ENCODE measurements around the gene AHNAK. TPM values are rescaled to one million over a fixed set of nuclear protein-coding genes. Genes with fewer than 3 reads are reported as not detected.

Gene AHNAK
- total RNA-seq, 2 donors from 2014 or later, result 80.3 to 131 TPM

GRCh38 chr11:62410972-62411371 lies 135.6 kb downstream of the AHNAK start:
- Mint-ChIP-seq H3K4me1 (ENCODE audit: low read depth) (no peaks in the 10 kb centered on the region), H3K27me3 (ENCODE audit: low read depth) (no peaks in the 10 kb centered on the region), H3K27ac (no peak overlapping the region), H3K9me3 (no peaks in the 10 kb centered on the region), H3K4me3 (no peak overlapping the region), H3K36me3 (ENCODE audit: insufficient read depth in 2 of 2) (no peaks in the 10 kb centered on the region)
- DNase-seq, result no peak
- ATAC-seq (replicated peaks in 1 of 2), result no peak

DNA sequence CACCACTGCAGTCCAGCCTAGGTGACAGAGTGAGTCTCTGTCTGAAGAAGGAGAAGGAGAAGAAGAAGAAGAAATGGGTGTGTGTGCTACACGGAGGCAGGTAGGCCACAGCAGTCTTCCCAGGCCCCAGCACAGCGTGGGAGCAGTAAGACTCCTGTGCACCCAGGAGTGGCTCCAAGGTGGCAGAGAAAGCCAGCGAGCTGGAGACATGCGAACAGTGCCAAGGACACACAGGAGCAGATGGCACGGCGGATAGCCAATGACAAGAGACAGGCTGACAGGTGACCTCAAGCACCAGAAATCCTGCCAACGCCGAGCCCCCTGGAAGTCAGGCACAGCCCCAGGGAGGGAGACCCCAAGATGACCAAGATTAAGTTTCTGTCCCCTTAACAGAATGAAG lies 136.8 kb downstream of the AHNAK start:
- Mint-ChIP-seq H3K9me3 (no peaks in the 10 kb centered on the region), H3K27me3 (ENCODE audit: low read depth) (no peaks in the 10 kb centered on the region), H3K27ac (no peak overlapping the region), H3K36me3 (ENCODE audit: insufficient read depth in 2 of 2) (no peaks in the 10 kb centered on the region), H3K4me1 (ENCODE audit: low read depth) (no peaks in the 10 kb centered on the region), H3K4me3 (no peak overlapping the region)
- no peak for ATAC-seq (replicated peaks in 1 of 2)
- no peak for DNase-seq

- Mint-ChIP-seq H3K36me3 (ENCODE audit: insufficient read depth in 2 of 2) (no peaks in the 10 kb centered on the region), H3K4me3 (no peak overlapping the region), H3K27ac (no peak overlapping the region), H3K9me3 (no peaks in the 10 kb centered on the region), H3K27me3 (ENCODE audit: low read depth) (no peaks in the 10 kb centered on the region), H3K4me1 (ENCODE audit: low read depth) (peaks cover 20% of the 10 kb centered on the region)
- DNase-seq (no peak), ATAC-seq (replicated peaks in 1 of 2) (no peak)
Observed at GRCh38 chr11:62406034-62406433, 140.6 kb downstream of the AHNAK start.

DNA sequence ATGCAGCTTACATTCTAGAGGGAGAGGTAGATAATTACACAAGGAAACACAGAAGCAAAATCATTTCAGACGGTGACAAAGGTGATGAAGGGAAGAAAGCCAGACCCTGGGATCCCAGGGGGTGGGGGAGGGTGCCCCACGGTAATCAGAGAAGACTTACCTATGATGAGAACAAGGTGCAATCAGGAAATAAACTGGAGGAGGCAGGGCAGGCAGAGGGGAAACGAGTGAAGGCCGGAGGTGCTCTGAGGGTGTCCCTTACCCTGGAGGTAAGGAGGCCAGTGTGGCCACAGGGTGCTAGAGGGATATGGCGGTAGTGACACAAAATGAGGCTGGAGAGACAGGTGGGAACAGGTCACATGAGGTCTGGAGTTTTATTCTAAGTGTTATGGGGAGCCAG lies 141.7 kb downstream of the AHNAK start:
- no peaks in the 10 kb centered on the region for H3K36me3 Mint-ChIP-seq (ENCODE audit: insufficient read depth in 2 of 2)
- no peak overlapping the region for H3K27ac Mint-ChIP-seq
- H3K4me3 Mint-ChIP-seq, result no peak overlapping the region
- H3K27me3 Mint-ChIP-seq (ENCODE audit: low read depth), result no peaks in the 10 kb centered on the region
- no peaks in the 10 kb centered on the region for H3K9me3 Mint-ChIP-seq
- DNase-seq (no peak), ATAC-seq (replicated peaks in 1 of 2) (no peak)
- peaks cover 27% of the 10 kb centered on the region for H3K4me1 Mint-ChIP-seq (ENCODE audit: low read depth)

DNA sequence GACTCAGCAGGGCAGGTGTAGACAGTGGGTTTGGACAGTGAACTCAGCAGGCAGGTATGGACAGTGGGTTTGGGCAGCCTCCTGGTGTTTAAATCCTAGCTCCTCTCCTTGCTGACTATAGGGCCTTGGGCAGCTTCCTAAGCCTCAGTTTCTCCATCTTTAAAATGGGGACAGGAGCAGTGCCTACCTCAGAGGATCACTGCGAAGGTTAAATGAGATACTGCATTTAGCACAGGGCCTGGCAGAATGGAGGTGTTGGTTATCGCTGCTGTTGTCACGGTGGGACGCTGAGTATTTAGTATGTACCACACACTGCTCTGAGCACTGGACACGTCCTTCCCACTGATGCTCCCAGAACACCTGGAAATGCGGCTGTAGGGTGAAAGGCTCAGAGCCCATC lies 142.2 kb downstream of the AHNAK start:
- no peaks in the 10 kb centered on the region for H3K9me3 Mint-ChIP-seq
- peaks cover 32% of the 10 kb centered on the region for H3K4me1 Mint-ChIP-seq (ENCODE audit: low read depth)
- no peak overlapping the region for H3K27ac Mint-ChIP-seq
- no peaks in the 10 kb centered on the region for H3K36me3 Mint-ChIP-seq (ENCODE audit: insufficient read depth in 2 of 2)
- no peak overlapping the region for H3K4me3 Mint-ChIP-seq
- DNase-seq (no peak), ATAC-seq (replicated peaks in 1 of 2) (no peak)
- no peaks in the 10 kb centered on the region for H3K27me3 Mint-ChIP-seq (ENCODE audit: low read depth)

GRCh38 chr11:62402960-62403730 lies 143.5 kb downstream of the AHNAK start:
- ATAC-seq (replicated peaks in 1 of 2) (no peak), DNase-seq (no peak)
- H3K4me1 Mint-ChIP-seq (ENCODE audit: low read depth), result peaks cover 44% of the 10 kb centered on the region
- H3K9me3 Mint-ChIP-seq, result no peaks in the 10 kb centered on the region
- no peaks in the 10 kb centered on the region for H3K36me3 Mint-ChIP-seq (ENCODE audit: insufficient read depth in 2 of 2)
- peak overlapping the region; percentile 68 to 81 for H3K4me3 Mint-ChIP-seq
- H3K27me3 Mint-ChIP-seq (ENCODE audit: low read depth), result no peaks in the 10 kb centered on the region
- peak overlapping the region; percentile 61 for H3K27ac Mint-ChIP-seq

DNA sequence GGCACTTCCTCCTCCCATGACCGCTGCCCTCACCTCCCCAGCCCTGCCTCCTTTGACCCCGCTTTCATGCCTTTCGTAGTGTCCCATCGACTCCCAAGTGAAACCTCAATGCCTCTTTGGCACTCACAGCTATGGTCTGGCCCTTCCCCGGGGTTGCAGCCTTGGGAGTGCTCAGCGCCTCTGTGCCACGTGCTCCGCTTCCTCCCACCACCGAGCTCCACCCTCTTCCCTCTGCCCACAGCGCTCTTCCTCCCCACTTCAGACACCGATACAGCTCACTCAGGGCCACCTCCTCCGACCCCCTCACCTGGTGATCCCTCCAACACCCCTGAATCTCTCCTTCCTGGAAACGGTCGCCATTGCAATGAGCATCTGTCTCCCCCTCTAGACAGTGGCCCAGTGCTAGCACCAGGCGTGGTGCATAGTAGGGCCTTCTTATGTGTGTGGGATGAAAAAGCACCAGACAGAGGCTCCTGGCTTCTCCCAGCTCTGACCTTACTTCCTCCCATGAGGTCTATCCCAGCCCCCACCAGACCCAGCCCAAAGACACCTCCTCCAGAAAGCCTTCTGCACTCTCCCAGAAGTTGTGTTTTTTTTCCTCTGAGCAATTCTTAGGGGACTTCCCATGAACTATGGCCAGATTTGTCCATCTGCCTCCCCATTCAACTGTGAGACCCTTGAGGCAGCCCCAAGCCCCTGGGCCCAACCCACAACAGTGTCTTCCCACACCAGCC lies 144.2 kb downstream of the AHNAK start:
- no peaks in the 10 kb centered on the region for H3K9me3 Mint-ChIP-seq
- no peaks in the 10 kb centered on the region for H3K36me3 Mint-ChIP-seq (ENCODE audit: insufficient read depth in 2 of 2)
- H3K27ac Mint-ChIP-seq, result peak overlapping the region; percentile 61
- H3K27me3 Mint-ChIP-seq (ENCODE audit: low read depth), result no peaks in the 10 kb centered on the region
- DNase-seq, result peak; percentile 58 to 59
- peak; percentile 90 to 95 for ATAC-seq (replicated peaks in 1 of 2)
- H3K4me1 Mint-ChIP-seq (ENCODE audit: low read depth), result peaks cover 46% of the 10 kb centered on the region
- H3K4me3 Mint-ChIP-seq, result peak overlapping the region; percentile 68 to 81

DNA sequence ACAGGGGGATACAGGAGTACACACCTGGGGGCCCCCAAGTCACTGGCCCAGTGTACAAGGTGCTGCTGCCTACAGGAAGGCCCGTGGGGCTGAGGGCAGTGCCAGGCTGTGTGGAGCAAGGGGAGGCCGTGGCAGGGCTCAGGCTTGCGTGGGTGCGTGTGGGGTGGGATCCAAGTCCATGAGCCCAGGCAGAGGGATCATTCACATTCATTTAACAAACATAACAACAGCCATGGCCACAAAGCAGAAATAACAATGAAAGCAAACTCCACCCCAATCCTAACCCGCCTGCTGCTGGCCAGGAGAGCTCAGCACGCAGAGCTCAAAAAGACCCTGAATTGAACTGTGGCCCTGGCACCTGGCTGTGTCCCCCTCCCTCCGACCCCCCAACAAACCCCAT lies 144.8 kb downstream of the AHNAK start:
- Mint-ChIP-seq H3K27ac (peak overlapping the region; percentile 61), H3K9me3 (no peaks in the 10 kb centered on the region), H3K4me3 (peak overlapping the region; percentile 68 to 81), H3K36me3 (ENCODE audit: insufficient read depth in 2 of 2) (no peaks in the 10 kb centered on the region), H3K4me1 (ENCODE audit: low read depth) (peaks cover 46% of the 10 kb centered on the region), H3K27me3 (ENCODE audit: low read depth) (no peaks in the 10 kb centered on the region)
- DNase-seq, result peak in 1 of 2 donors; percentile 27
- ATAC-seq (replicated peaks in 1 of 2), result peak; percentile 41 to 59

DNA sequence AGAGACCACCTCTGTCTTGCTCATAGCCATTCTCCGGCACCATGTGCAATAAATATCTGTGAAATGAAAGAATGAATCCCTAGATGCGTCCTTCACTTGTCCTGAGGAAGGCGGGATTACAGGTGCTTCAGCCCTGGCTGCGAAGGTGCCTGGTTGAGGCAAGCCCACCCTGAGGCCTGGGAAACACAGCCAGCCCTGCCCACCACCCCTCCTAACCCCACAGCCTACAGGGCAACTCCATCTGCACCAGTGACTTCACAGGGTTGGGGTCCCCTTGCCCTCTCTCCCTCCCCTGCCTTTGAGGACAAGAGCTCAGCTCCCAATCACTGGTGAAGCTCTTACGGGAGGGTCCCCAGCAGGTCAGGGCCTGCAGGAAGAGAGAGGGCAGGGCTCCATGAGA lies 145.2 kb downstream of the AHNAK start:
- no peak for ATAC-seq (replicated peaks in 1 of 2)
- H3K4me1 Mint-ChIP-seq (ENCODE audit: low read depth), result peaks cover 46% of the 10 kb centered on the region
- DNase-seq, result no peak
- peak overlapping the region; percentile 61 for H3K27ac Mint-ChIP-seq
- H3K4me3 Mint-ChIP-seq, result peak overlapping the region; percentile 68 to 81
- H3K36me3 Mint-ChIP-seq (ENCODE audit: insufficient read depth in 2 of 2), result no peaks in the 10 kb centered on the region
- H3K9me3 Mint-ChIP-seq, result no peaks in the 10 kb centered on the region
- H3K27me3 Mint-ChIP-seq (ENCODE audit: low read depth), result no peaks in the 10 kb centered on the region

DNA sequence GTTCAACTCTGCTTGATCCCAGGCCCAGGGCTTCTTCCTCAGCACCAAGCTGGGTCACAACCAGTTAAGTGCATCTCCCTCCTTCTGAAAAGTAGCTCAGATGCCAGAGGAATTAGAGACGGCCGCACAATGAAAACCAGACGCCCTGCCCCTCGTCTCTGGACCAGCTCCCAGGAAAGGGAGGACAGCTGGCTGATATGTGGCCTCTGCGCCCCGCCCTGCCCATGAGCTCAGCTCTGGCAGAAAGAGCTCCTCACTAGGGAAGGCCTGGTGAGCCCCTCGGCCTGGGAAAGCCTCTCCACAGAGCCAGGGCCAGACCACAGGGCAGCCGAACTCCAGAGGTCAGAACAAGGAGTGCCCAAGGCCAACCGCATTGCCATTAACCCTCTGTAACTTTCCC lies 145.8 kb downstream of the AHNAK start:
- no peaks in the 10 kb centered on the region for H3K27me3 Mint-ChIP-seq (ENCODE audit: low read depth)
- DNase-seq (no peak), ATAC-seq (replicated peaks in 1 of 2) (no peak)
- no peaks in the 10 kb centered on the region for H3K9me3 Mint-ChIP-seq
- H3K4me3 Mint-ChIP-seq, result peak overlapping the region; percentile 68 to 81
- peaks cover 46% of the 10 kb centered on the region for H3K4me1 Mint-ChIP-seq (ENCODE audit: low read depth)
- peak overlapping the region; percentile 63 for H3K27ac Mint-ChIP-seq
- H3K36me3 Mint-ChIP-seq (ENCODE audit: insufficient read depth in 2 of 2), result no peaks in the 10 kb centered on the region

GRCh38 chr11:62400281-62400680 lies 146.3 kb downstream of the AHNAK start:
- peaks cover 46% of the 10 kb centered on the region for H3K4me1 Mint-ChIP-seq (ENCODE audit: low read depth)
- H3K36me3 Mint-ChIP-seq (ENCODE audit: insufficient read depth in 2 of 2), result no peaks in the 10 kb centered on the region

GRCh38 chr11:62399878-62400266 lies 146.7 kb downstream of the AHNAK start:
- Mint-ChIP-seq H3K36me3 (ENCODE audit: insufficient read depth in 2 of 2) (no peaks in the 10 kb centered on the region), H3K9me3 (no peaks in the 10 kb centered on the region), H3K27ac (peak overlapping the region; percentile 68), H3K4me1 (ENCODE audit: low read depth) (peaks cover 49% of the 10 kb centered on the region), H3K27me3 (ENCODE audit: low read depth) (no peaks in the 10 kb centered on the region), H3K4me3 (no peak overlapping the region)
- DNase-seq (no peak), ATAC-seq (replicated peaks in 1 of 2) (no peak)

More at GRCh38 chr11:62400281-62400680, 146.3 kb downstream of the AHNAK start:
- Mint-ChIP-seq H3K9me3 (no peaks in the 10 kb centered on the region), H3K27ac (peak overlapping the region; percentile 63), H3K4me3 (no peak overlapping the region), H3K27me3 (ENCODE audit: low read depth) (no peaks in the 10 kb centered on the region)
- DNase-seq (no peak), ATAC-seq (replicated peaks in 1 of 2) (no peak)

- ATAC-seq (replicated peaks in 1 of 2) (no peak), DNase-seq (no peak)
Observed at GRCh38 chr11:62399172-62399877, 147.3 kb downstream of the AHNAK start.

More at GRCh38 chr11:62399172-62399877, 147.3 kb downstream of the AHNAK start:
- peak overlapping the region; percentile 68 for H3K27ac Mint-ChIP-seq
- peaks cover 52% of the 10 kb centered on the region for H3K4me1 Mint-ChIP-seq (ENCODE audit: low read depth)
- H3K9me3 Mint-ChIP-seq, result no peaks in the 10 kb centered on the region
- H3K36me3 Mint-ChIP-seq (ENCODE audit: insufficient read depth in 2 of 2), result no peaks in the 10 kb centered on the region
- H3K27me3 Mint-ChIP-seq (ENCODE audit: low read depth), result no peaks in the 10 kb centered on the region
- H3K4me3 Mint-ChIP-seq, result peak overlapping the region in 1 of 2 donors; percentile 19
